HTERT RPE-1 (cell line): ENCODE data around the gene IGF1R.

Experiments
- in situ Hi-C: fragments of 300-500 bp; cut with MboI; formaldehyde crosslinking; loops from 4 replicates; pipeline ENCODE4 v1.14.3; 2020; ENCODE audit warnings: low sequenced_read_pairs

Gene IGF1R

DNA sequence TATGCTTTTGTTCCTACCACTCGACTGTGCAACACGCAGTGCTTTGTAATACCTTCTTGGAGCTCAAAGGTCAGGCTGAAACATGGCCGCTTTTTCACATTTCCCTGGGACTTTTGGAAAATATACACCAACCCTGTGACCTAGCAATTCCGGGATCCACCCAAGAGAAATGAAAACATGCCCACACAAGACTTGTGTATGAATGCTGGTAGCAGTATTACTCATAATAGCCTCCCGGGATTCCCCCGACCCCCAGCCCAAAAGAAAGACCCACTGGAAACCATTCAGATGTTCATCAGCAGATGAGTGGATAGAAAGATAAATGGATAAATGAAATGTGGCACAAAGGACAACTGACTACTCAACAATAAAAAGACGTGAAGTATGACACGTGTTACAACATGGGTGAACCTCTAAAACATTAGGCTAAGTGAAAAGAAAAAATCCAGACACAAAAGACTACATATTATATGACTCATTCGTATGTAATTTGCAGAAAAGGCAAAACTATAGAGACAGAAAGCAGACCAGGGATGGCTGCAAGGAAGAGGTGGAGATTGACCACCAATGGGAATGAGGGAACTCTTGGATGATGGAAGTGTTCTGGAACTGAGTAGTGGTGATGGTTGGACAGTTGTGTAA is 255.2 kb downstream of the IGF1R start:
- in situ Hi-C loops = no loop called here

DNA sequence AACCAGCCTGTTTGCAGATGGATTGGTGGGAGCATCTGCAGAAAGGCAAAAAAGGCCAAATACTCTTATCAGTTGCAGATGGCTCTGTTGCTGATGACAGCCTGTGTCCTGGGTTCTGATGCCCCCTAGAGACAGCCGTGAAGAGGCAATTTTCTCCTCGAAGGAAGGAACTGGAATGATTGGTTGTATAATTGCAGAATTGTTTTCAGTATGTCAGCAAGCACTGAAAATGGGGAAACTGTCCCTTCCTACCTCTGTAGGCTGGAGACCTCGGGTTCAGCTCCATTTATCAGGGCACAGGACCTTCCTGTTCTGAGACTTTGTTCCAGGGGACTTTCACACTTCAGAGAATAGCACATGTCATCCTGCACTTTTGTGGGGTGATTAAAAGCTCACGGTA is 256.2 kb downstream of the IGF1R start:
- in situ Hi-C loops = no loop called here

DNA sequence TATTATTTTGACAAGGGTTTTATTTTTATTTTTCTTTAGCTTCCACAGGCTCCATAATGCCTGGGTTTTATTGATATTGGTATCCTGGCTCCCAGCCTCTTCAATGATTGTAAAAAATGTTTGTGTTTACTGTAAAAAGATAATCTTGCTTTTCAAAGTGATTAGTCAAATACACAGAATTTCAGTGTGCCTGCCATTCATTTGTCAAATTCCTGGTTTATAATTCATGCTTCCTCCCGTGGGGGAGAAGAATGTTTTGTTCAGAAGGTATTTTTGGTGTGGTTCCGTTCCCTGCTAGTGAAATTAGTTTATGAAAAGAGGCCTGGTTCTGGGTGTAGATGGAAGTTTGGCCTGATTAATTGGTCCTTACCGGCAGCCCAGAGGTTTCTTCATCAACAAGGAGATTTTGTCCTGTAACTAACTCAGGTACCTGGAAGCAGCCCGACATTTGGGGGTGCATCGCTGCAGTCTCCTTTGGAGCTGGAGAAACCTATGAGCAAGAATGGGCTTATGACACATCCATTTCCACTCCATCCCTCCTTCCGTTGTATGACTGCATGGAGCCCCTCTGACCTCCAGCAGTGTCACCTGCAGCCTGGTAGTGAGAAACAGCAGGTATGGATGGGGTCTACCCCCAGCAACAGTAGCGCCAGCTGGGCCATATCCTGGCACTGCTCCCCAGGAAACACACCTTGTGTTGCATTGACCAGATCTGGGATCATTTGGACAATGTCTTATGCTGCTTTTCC is 257.8 kb downstream of the IGF1R start:
- in situ Hi-C loops = no loop called here

GRCh38 chr15:98906712-98907083 is 258.4 kb downstream of the IGF1R start:
- in situ Hi-C loops = no loop called here

GRCh38 chr15:98907927-98908471 is 259.7 kb downstream of the IGF1R start:
- in situ Hi-C loops = no loop called here

GRCh38 chr15:98909968-98910885 is 261.9 kb downstream of the IGF1R start:
- in situ Hi-C loops = no loop called here

DNA sequence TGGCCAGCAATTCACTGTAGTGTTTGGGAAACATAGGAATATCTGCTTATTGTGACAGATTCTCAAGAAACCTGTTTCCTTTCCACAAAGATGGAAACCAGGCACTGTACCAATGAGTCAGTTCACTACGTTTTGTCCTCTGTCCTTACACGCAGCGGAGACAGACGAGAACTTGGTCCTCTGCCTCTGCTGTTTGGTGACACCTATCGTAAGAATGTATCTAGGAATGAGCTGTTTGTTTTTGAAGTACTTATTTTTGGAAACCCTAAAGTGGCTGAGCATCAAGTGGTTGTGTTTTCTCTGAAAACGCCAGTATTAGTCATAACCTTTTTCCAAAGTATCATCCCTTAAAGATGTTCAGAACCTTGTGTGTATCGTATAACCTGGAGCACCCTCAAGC is 266.3 kb downstream of the IGF1R start:
- in situ Hi-C loops = no loop called here

- in situ Hi-C loops = no loop called here
Observed at GRCh38 chr15:98916826-98917225, 268.5 kb downstream of the IGF1R start.

DNA sequence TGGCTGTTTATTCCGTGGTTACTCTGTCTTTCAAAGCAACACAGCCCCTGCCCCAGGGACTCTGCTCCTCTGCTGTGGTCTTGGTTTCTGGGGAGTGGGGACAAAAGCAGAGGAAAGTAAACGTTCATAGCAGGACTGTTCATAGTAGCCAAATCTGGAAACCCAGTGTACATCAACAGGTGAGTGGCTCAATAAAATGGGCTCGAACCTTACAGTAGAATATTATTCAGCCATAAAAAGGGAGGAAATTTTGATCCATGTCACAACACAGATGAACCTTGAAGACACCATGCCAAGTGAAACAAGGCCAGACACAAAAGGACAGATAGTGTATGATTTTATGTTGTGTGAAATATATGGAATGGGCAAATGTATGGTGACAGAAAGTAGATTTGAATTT is 269.1 kb downstream of the IGF1R start:
- in situ Hi-C loops = no loop called here

- in situ Hi-C loops = no loop called here
Observed at GRCh38 chr15:98920091-98920880, 271.9 kb downstream of the IGF1R start.

GRCh38 chr15:98923171-98923570 is 274.8 kb downstream of the IGF1R start:
- in situ Hi-C loops = no loop called here

- in situ Hi-C loops = no loop called here
Observed at GRCh38 chr15:98923579-98923978, 275.2 kb downstream of the IGF1R start.

- in situ Hi-C loops = no loop called here
Observed at GRCh38 chr15:98924401-98925049, 276.2 kb downstream of the IGF1R start.

DNA sequence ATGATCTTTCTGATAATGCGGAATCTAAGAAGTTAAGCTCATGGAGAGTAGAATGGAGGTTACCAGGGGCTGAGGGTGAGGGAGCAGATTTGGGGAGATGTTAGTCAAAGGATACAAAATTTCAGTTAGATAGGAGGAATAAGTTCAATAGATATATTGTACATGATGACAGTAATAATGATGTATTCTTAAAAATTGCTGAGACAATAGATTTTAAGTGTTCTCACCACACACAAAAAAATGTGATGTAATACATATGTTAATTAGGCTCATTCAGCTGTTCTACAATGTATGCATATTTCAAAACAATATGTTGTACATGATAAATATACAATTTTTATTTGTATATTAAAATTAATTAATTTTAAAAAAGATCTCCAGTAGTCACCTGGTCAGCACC is 277.9 kb downstream of the IGF1R start:
- in situ Hi-C loops = no loop called here

GRCh38 chr15:98927022-98927421 is 278.7 kb downstream of the IGF1R start:
- in situ Hi-C loops = no loop called here

DNA sequence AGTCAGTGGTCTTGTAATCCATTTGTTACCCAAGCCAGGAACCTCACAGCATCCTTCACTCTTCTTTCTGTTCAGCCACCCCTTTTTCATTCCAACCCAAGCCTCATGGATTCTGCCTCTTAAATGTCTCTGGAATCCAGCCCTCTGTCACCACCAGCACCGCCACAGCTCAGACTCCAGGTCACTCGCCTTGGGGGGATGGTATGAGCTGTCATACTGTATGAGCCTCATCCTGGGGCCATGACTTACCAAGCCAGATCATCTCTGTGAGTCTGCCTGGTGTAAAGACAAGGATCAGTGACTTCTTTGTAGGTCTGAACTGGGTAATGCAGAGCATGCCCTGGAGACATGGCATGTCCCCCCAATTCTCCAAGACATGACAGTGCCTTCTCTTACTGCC is 279.7 kb downstream of the IGF1R start:
- in situ Hi-C loops = no loop called here

GRCh38 chr15:98930576-98930975 is 282.2 kb downstream of the IGF1R start:
- in situ Hi-C loops = no loop called here

DNA sequence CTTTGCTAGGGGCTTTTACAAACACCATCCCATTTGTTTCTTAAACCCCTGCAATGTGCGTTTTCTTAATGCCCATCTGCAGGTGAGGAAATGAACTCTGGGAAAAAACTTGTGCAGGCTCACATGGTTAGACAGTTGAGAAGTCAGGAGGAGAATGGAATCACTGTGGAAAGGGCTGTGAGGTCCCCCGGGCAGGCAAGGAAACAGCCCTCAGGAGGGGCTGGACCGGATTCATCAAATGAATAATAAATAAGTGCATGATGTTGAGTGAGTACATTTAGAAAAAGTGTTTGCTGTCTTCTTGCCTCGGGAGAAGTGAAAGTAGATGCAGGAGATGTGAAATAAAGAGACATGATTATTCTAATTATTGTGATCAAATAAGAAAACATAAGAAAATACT is 282.7 kb downstream of the IGF1R start:
- in situ Hi-C loops = no loop called here

- in situ Hi-C loops = no loop called here
Observed at GRCh38 chr15:98933406-98933805, 285.1 kb downstream of the IGF1R start.

- in situ Hi-C loops = no loop called here
Observed at GRCh38 chr15:98935736-98936135, 287.4 kb downstream of the IGF1R start.
